ENCODE measurements around the gene FBXL3. TPM values are rescaled to one million over a fixed set of nuclear protein-coding genes. Genes with fewer than 3 reads are reported as not detected.

Gene FBXL3
- polyA plus RNA-seq, 1 donor from 2014 or later = 44.1 TPM

DNA sequence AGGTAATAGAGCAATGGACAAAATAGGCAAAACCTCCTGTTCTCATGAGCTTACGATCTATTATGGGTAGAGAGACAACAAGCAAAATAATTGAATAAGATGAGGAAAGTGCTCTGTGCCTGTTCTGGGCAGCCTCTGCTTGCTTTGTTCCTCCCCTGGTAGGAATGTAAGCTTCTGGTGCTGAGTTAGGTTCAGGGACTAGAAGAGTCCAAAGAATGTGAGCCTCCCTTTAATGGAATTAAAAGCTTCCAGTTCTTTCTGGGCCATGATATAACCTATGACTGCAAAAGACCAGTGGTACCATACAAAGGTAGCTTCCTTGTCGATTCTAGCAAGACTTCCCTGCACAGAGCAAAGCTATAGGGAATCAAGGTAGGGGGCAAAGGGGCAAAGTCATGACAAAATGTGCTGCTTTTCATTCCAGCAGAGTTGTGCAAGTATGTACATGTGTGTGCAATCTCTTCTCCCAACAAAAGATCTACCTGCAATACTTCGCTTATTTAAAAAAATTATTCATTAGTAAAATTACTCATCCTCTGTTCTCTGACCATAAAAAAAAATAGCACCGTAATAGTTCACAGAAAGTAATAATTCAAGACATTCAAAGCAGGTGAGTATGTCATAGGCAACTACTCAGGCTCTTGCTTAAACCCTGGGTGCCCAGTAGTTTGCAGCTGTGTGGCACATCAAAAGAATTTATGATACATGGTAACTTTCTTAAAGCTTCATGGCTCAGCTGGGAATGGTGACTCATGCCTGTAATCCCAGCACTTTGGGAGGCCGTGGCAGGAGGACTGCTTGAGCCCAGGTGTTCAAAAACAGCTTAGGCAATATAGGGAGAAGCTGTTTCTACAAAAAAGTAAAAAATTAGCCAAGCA lies 57.2 kb downstream of the FBXL3 start:
- TF ChIP-seq EZH2 (IDR thresholded peaks at IDR 0.05; ENCODE audit: borderline replicate concordance, insufficient read depth, low read length, poor library complexity, severe bottlenecking) = no peak
- TF ChIP-seq POLR2AphosphoS5 (IDR thresholded peaks at IDR 0.05) = no peak
- no peak for TF ChIP-seq SMC3 (conservative IDR thresholded peaks at IDR 0.05; ENCODE audit: poor library complexity)
- TF ChIP-seq, protein P1, sequence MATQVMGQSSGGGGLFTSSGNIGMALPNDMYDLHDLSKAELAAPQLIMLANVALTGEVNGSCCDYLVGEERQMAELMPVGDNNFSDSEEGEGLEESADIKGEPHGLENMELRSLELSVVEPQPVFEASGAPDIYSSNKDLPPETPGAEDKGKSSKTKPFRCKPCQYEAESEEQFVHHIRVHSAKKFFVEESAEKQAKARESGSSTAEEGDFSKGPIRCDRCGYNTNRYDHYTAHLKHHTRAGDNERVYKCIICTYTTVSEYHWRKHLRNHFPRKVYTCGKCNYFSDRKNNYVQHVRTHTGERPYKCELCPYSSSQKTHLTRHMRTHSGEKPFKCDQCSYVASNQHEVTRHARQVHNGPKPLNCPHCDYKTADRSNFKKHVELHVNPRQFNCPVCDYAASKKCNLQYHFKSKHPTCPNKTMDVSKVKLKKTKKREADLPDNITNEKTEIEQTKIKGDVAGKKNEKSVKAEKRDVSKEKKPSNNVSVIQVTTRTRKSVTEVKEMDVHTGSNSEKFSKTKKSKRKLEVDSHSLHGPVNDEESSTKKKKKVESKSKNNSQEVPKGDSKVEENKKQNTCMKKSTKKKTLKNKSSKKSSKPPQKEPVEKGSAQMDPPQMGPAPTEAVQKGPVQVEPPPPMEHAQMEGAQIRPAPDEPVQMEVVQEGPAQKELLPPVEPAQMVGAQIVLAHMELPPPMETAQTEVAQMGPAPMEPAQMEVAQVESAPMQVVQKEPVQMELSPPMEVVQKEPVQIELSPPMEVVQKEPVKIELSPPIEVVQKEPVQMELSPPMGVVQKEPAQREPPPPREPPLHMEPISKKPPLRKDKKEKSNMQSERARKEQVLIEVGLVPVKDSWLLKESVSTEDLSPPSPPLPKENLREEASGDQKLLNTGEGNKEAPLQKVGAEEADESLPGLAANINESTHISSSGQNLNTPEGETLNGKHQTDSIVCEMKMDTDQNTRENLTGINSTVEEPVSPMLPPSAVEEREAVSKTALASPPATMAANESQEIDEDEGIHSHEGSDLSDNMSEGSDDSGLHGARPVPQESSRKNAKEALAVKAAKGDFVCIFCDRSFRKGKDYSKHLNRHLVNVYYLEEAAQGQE (IDR thresholded peaks at IDR 0.05; ENCODE audit: borderline replicate concordance) = no peak
- TF ChIP-seq RAD21 (conservative IDR thresholded peaks at IDR 0.05) = no peak
- TF ChIP-seq MXI1 (conservative IDR thresholded peaks at IDR 0.05; ENCODE audit: poor library complexity, severe bottlenecking) = no peak
- no peak for TF ChIP-seq EP300 (conservative IDR thresholded peaks at IDR 0.05; ENCODE audit: poor library complexity, severe bottlenecking)
- TF ChIP-seq, protein P2, sequence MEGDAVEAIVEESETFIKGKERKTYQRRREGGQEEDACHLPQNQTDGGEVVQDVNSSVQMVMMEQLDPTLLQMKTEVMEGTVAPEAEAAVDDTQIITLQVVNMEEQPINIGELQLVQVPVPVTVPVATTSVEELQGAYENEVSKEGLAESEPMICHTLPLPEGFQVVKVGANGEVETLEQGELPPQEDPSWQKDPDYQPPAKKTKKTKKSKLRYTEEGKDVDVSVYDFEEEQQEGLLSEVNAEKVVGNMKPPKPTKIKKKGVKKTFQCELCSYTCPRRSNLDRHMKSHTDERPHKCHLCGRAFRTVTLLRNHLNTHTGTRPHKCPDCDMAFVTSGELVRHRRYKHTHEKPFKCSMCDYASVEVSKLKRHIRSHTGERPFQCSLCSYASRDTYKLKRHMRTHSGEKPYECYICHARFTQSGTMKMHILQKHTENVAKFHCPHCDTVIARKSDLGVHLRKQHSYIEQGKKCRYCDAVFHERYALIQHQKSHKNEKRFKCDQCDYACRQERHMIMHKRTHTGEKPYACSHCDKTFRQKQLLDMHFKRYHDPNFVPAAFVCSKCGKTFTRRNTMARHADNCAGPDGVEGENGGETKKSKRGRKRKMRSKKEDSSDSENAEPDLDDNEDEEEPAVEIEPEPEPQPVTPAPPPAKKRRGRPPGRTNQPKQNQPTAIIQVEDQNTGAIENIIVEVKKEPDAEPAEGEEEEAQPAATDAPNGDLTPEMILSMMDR (IDR thresholded peaks at IDR 0.05; ENCODE audit: poor library complexity, severe bottlenecking) = no peak
- no peak for TF ChIP-seq TAF1 (IDR thresholded peaks at IDR 0.05; ENCODE audit: low read depth)
- Histone ChIP-seq H3K4me2 (ENCODE audit: low read length) (no peak overlapping the region), H4K20me1 (ENCODE audit: insufficient read depth) (no peaks in the 10 kb centered on the region), H3K9me2 (ENCODE audit: insufficient read depth, low read length) (no peaks in the 10 kb centered on the region), H3K9me3 (ENCODE audit: low read length) (no peaks in the 10 kb centered on the region), H3K9ac (ENCODE audit: low read length) (no peak overlapping the region), H3K27ac (ENCODE audit: low read length) (no peak overlapping the region), H3K27me3 (ENCODE audit: insufficient read depth, low read depth, low read length) (no peaks in the 10 kb centered on the region), H3F3A (ENCODE audit: insufficient read depth, low read length, poor library complexity, severe bottlenecking) (no peaks in the 10 kb centered on the region), H3K36me3 (ENCODE audit: insufficient read depth, low read length) (no peaks in the 10 kb centered on the region), H3K4me3 (ENCODE audit: low read length) (no peak overlapping the region), H2AFZ (ENCODE audit: low read depth, low read length) (no peak overlapping the region), H3K79me2 (replicated peaks; ENCODE audit: insufficient read depth, low read length) (no peaks in the 10 kb centered on the region)

DNA sequence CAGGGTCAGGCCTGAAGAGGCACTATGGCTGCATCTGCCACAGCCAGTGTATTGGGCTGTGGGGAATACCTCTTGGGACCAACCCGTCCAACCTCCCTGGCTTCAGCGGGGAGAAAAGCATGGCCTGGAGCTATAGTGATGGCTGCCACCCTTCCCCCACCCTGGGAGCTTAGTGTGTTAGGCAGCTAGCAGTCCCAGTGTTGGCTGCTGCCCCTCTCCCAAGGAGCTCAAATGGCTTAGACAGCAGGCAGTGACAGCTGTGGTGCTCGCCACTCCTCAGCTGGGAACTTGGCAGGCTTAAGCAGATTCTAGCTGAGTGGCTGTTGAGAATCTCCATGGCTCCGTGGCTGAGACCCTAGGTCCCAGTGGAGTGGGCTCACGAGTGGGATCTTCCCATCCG lies 58.9 kb downstream of the FBXL3 start:
- no peaks in the 10 kb centered on the region for H3K36me3 ChIP-seq (ENCODE audit: insufficient read depth, low read length)
- no peak overlapping the region for H3K27ac ChIP-seq (ENCODE audit: low read length)
- no peaks in the 10 kb centered on the region for H3K9me3 ChIP-seq (ENCODE audit: low read length)
- H3K9ac ChIP-seq (ENCODE audit: low read length) = no peak overlapping the region
- H3F3A ChIP-seq (ENCODE audit: insufficient read depth, low read length, poor library complexity, severe bottlenecking) = no peaks in the 10 kb centered on the region
- no peaks in the 10 kb centered on the region for H3K27me3 ChIP-seq (ENCODE audit: insufficient read depth, low read depth, low read length)
- H3K4me2 ChIP-seq (ENCODE audit: low read length) = no peak overlapping the region
- H3K79me2 ChIP-seq (replicated peaks; ENCODE audit: insufficient read depth, low read length) = no peaks in the 10 kb centered on the region
- no peak overlapping the region for H2AFZ ChIP-seq (ENCODE audit: low read depth, low read length)
- H4K20me1 ChIP-seq (ENCODE audit: insufficient read depth) = no peaks in the 10 kb centered on the region
- H3K4me3 ChIP-seq (ENCODE audit: low read length) = no peak overlapping the region
- no peaks in the 10 kb centered on the region for H3K9me2 ChIP-seq (ENCODE audit: insufficient read depth, low read length)
- TF ChIP-seq EZH2 (IDR thresholded peaks at IDR 0.05; ENCODE audit: borderline replicate concordance, insufficient read depth, low read length, poor library complexity, severe bottlenecking) = no peak
- TF ChIP-seq, protein P1 (IDR thresholded peaks at IDR 0.05; ENCODE audit: borderline replicate concordance) = no peak
- TF ChIP-seq POLR2AphosphoS5 (IDR thresholded peaks at IDR 0.05) = no peak
- no peak for TF ChIP-seq RAD21 (conservative IDR thresholded peaks at IDR 0.05)
- no peak for TF ChIP-seq MXI1 (conservative IDR thresholded peaks at IDR 0.05; ENCODE audit: poor library complexity, severe bottlenecking)
- no peak for TF ChIP-seq SMC3 (conservative IDR thresholded peaks at IDR 0.05; ENCODE audit: poor library complexity)
- TF ChIP-seq, protein P2 (IDR thresholded peaks at IDR 0.05; ENCODE audit: poor library complexity, severe bottlenecking) = no peak
- no peak for TF ChIP-seq TAF1 (IDR thresholded peaks at IDR 0.05; ENCODE audit: low read depth)
- no peak for TF ChIP-seq EP300 (conservative IDR thresholded peaks at IDR 0.05; ENCODE audit: poor library complexity, severe bottlenecking)

All from neural cell (in vitro differentiated cells).